Glutamatergic neuron (in vitro differentiated cells): ENCODE results near the gene CREB3L4. TPM values are rescaled to one million over a fixed set of nuclear protein-coding genes. Genes with fewer than 3 reads are reported as not detected.

ENCODE experiments used
- DNase-seq: peaks from one replicate; pipeline ENCODE4 v3.0.0; 2022
- H3K27ac Mint-ChIP-seq: one replicate; pipeline ENCODE4 v1.8.0; 2020; ENCODE audit warnings: mild to moderate bottlenecking, mixed read lengths, inconsistent platforms; ENCODE audit not compliant: unreplicated experiment
- H3K27me3 Mint-ChIP-seq: one replicate; pipeline ENCODE4 v1.8.0; 2020; ENCODE audit warnings: mild to moderate bottlenecking, moderate library complexity, mixed read lengths, inconsistent platforms; ENCODE audit not compliant: unreplicated experiment
- H3K36me3 Mint-ChIP-seq: one replicate; pipeline ENCODE4 v1.8.0; 2020; ENCODE audit warnings: mild to moderate bottlenecking, mixed read lengths, inconsistent platforms; ENCODE audit not compliant: unreplicated experiment
- H3K4me1 Mint-ChIP-seq: one replicate; pipeline ENCODE4 v1.8.0; 2020; ENCODE audit warnings: mild to moderate bottlenecking, low read depth, mixed read lengths, inconsistent platforms; ENCODE audit not compliant: unreplicated experiment
- H3K4me3 Mint-ChIP-seq: one replicate; pipeline ENCODE4 v1.8.0; 2020; ENCODE audit warnings: mild to moderate bottlenecking, mixed read lengths, inconsistent platforms; ENCODE audit not compliant: unreplicated experiment
- H3K9me3 Mint-ChIP-seq: one replicate; pipeline ENCODE4 v1.8.0; 2020; ENCODE audit warnings: mild to moderate bottlenecking, moderate library complexity, mixed read lengths, inconsistent platforms; ENCODE audit not compliant: unreplicated experiment
- total RNA-seq: library from RNA; stranded (reverse); fragmentation: NEBNext Ultra II Directional; extraction: Animal tissue kit (Norgen Biotek cat#: 25700); gene quantifications from one replicate; pipeline ENCODE4 v1.2.1, GENCODE V29; 2021; ENCODE audit not compliant: unreplicated experiment
- TF ChIP-seq, protein P1 (sequence below): fragments of 200-600 bp; sonication (generic); IDR thresholded peaks from one replicate; pipeline ENCODE4 v1.5.0; 2021; ENCODE audit not compliant: partially characterized antibody, unreplicated experiment

The CREB3L4 gene
- total RNA-seq, 1 donor from 2014 or later = 14.3 TPM

DNA sequence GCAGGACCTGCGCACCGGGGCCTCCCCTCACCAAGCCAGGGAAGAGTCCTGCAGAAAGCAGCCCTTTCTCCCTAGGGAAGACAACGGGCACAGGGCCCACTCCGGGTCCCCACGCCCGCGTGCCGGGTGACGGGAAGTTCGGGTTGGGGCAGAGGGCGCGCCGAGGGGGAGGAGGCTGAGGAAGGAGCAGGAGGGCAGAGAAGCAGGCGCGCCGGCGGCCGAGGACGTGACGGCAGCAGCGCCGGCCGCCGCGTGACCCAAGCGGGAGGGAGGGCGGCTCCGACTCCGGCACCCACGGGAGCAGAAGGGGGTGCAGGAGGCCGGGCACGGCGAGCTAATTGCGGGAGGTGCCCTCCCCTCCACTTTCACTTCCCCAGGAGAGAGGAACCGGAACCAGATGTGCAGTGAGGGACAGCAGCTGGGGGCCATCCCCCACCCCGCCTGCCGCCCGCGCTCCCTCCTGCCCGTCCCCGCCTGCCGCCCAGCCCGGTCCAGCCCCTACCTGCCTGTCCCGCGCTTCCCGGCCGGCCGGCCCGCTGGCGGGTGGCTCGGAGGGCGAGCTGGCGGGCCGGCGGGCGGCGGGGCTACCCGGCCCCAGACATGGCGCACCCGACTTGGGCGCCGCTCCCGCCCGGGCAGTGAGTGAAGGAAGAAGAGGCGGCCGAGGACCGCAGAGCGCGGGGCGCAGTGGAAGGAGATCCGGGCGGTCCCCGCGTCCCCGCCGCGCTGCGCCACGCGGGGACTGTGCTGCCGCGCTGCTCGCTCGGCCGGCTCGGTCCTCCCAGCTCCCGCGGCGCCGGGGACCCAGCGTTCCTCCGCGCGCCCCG lies 21.7 kb upstream of the CREB3L4 start:
- DNase-seq = peak; percentile 71
- H3K9me3 Mint-ChIP-seq = peaks cover 7% of the 10 kb centered on the region
- H3K27ac Mint-ChIP-seq = peak overlapping the region; percentile 84
- H3K36me3 Mint-ChIP-seq = no peaks in the 10 kb centered on the region
- TF ChIP-seq, protein P1, sequence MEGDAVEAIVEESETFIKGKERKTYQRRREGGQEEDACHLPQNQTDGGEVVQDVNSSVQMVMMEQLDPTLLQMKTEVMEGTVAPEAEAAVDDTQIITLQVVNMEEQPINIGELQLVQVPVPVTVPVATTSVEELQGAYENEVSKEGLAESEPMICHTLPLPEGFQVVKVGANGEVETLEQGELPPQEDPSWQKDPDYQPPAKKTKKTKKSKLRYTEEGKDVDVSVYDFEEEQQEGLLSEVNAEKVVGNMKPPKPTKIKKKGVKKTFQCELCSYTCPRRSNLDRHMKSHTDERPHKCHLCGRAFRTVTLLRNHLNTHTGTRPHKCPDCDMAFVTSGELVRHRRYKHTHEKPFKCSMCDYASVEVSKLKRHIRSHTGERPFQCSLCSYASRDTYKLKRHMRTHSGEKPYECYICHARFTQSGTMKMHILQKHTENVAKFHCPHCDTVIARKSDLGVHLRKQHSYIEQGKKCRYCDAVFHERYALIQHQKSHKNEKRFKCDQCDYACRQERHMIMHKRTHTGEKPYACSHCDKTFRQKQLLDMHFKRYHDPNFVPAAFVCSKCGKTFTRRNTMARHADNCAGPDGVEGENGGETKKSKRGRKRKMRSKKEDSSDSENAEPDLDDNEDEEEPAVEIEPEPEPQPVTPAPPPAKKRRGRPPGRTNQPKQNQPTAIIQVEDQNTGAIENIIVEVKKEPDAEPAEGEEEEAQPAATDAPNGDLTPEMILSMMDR = no peak
- peak overlapping the region; percentile 89 for H3K4me3 Mint-ChIP-seq
- peaks cover 3% of the 10 kb centered on the region for H3K27me3 Mint-ChIP-seq
- H3K4me1 Mint-ChIP-seq = peaks cover 3% of the 10 kb centered on the region

DNA sequence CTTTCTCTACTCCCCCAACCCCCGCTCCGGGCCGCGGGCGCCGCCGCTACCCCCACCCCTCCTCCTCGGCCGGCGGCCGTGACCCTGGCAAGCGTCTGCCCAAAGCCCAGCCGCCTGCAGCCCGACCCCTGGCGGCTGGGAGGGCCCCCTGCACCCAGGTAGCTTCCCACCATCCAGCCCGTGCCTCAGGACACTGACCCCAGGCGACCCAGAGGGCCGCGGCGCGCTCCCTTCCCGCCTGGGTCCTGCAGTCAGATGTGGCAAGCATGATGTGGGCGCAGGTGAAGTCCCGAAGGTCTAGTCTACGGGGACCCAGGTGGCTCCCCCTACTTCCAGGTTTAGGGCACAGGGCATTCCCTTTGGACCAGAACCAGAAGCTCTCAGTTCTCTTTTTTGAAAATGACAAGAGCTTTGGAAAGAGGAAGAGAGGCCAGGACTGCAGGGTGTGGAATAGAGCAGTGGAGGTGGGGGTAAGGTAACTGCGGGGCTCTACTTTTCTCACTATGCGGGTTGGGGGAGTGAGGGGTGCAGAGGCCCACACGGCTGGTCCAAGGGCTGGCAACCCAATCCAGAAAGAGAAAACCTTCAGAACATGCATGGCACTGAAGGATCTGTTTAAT lies 21.0 kb upstream of the CREB3L4 start, which contains the start of gene DENND4B:
DENND4B (minus strand) TSS at position 97 of the 620 bp plus-strand sequence. CDS start 2,344 bp downstream, outside the sequence.
- DNase-seq = peak; percentile 89
- H3K27ac Mint-ChIP-seq = peak within 1 kb of the TSS; percentile 84
- H3K4me3 Mint-ChIP-seq = peak within 1 kb of the TSS; percentile 89
- peaks cover 7% of the 10 kb centered on the region for H3K9me3 Mint-ChIP-seq
- peaks cover 3% of the 10 kb centered on the region for H3K4me1 Mint-ChIP-seq
- peaks cover 3% of the 10 kb centered on the region for H3K27me3 Mint-ChIP-seq
- H3K36me3 Mint-ChIP-seq = no peaks in the 10 kb centered on the region
- TF ChIP-seq, protein P1 = peak; percentile 96

DNA sequence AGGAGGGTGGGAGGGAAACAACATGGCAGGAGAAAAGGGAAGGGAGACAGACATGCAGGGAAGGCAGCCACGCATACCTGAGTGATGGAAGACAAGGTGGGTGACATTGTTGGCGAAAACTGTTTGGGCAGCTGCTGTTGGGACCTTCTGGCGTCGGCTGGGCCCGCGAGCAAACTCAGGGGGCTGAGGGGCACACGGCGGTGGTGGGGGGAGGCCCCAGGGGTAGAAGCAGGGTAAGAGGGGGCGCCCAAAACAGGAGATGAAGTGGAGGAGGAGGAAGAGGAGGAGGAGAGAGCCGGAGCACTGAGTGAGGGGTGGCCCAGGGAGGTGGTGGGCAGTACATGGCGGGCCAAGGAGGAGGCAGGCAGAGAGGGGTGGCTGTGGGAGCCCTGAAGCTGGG lies 16.5 kb upstream of the CREB3L4 start:
- Mint-ChIP-seq H3K36me3 (no peaks in the 10 kb centered on the region), H3K27ac (peak overlapping the region; percentile 31), H3K27me3 (peaks cover 6% of the 10 kb centered on the region), H3K9me3 (peaks cover 3% of the 10 kb centered on the region), H3K4me3 (no peak overlapping the region), H3K4me1 (peaks cover 13% of the 10 kb centered on the region)
- TF ChIP-seq, protein P1 = no peak
- DNase-seq = no peak

DNA sequence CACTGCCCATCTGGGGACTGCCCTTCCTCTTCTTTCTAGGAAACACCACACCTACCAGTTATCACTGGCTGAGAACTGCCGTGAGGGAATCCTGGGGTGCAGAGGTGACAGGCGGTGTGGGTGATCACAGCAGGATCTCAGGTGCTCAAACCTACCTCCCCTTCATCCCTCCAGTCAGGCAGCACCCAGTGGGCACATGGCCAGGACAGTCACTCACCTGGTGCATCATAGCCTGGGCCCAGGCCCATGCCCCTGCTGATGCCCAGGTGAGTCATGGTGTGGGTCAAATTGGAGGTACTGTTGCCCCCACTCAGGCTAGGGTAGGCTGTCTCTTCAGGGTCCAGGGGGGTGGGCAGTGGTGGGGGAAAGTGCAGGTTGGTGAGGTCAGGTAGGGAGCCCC lies 15.9 kb upstream of the CREB3L4 start:
- Mint-ChIP-seq H3K4me3 (no peak overlapping the region), H3K36me3 (no peaks in the 10 kb centered on the region), H3K4me1 (peaks cover 18% of the 10 kb centered on the region), H3K27ac (no peak overlapping the region), H3K9me3 (peaks cover 3% of the 10 kb centered on the region), H3K27me3 (peaks cover 6% of the 10 kb centered on the region)
- TF ChIP-seq, protein P1 = no peak
- DNase-seq = no peak
